DOHH2 (cell line): ENCODE measurements around the gene LRRC59.

Experiments
- H3F3A ChIP-seq: fragments of 200-600 bp; sonication (generic), shearing (Covaris generic); 2 replicates; pipeline ENCODE4 v1.6.0; 2016; ENCODE audit warnings: antibody characterized with exemption, mild to moderate bottlenecking; ENCODE audit not compliant: control insufficient read depth, insufficient read depth
- H3K27ac ChIP-seq: fragments of 200-600 bp; sonication (generic); 2 replicates; pipeline ENCODE4 v1.5.1; 2014; ENCODE audit warnings: low read depth, mild to moderate bottlenecking, low read length, moderate library complexity
- H3K27me3 ChIP-seq: fragments of 200-600 bp; sonication (generic); 2 replicates; pipeline ENCODE4 v1.6.1; 2014; ENCODE audit warnings: mild to moderate bottlenecking, low read length, mixed read lengths; ENCODE audit not compliant: control insufficient read depth
- H3K36me3 ChIP-seq: fragments of 200-600 bp; sonication (generic); 2 replicates; pipeline ENCODE4 v1.6.1; 2014; ENCODE audit warnings: mild to moderate bottlenecking, low read length, moderate library complexity, mixed read lengths; ENCODE audit not compliant: control insufficient read depth
- H3K4me1 ChIP-seq: fragments of 200-600 bp; sonication (generic); 2 replicates; pipeline ENCODE4 v1.6.1; 2014; ENCODE audit warnings: mild to moderate bottlenecking, low read length, mixed read lengths; ENCODE audit not compliant: control insufficient read depth
- H3K4me2 ChIP-seq: fragments of 200-600 bp; sonication (generic); 2 replicates; pipeline ENCODE4 v1.6.0; 2014; ENCODE audit warnings: mild to moderate bottlenecking, low read length, moderate library complexity
- H3K4me3 ChIP-seq: fragments of 200-600 bp; sonication (generic); 2 replicates; pipeline ENCODE4 v1.5.1; 2014; ENCODE audit warnings: mild to moderate bottlenecking, low read length, mixed read lengths
- H3K79me2 ChIP-seq: fragments of 200-600 bp; sonication (generic); 2 replicates; pipeline ENCODE4 v1.6.1; 2014; ENCODE audit warnings: mild to moderate bottlenecking, low read length, mixed read lengths; ENCODE audit not compliant: control insufficient read depth
- H3K9me2 ChIP-seq: fragments of 200-600 bp; sonication (generic); replicated peaks from 2 replicates; pipeline ENCODE4 v1.6.1; 2014; ENCODE audit warnings: mild to moderate bottlenecking, low read length, mixed read lengths; ENCODE audit not compliant: control insufficient read depth
- H3K9me3 ChIP-seq: fragments of 200-600 bp; sonication (generic); 2 replicates; pipeline ENCODE4 v1.6.1; 2014; ENCODE audit warnings: antibody characterized with exemption, low read length, mixed read lengths; ENCODE audit not compliant: control insufficient read depth, insufficient read depth
- H4K20me1 ChIP-seq: fragments of 200-600 bp; sonication (generic); 2 replicates; pipeline ENCODE4 v1.6.0; 2014; ENCODE audit warnings: low read depth, mild to moderate bottlenecking, antibody characterized with exemption, low read length, moderate library complexity; ENCODE audit not compliant: control insufficient read depth, insufficient read depth
- EZH2phosphoT487 ChIP-seq: fragments of 200-600 bp; sonication (generic); IDR thresholded peaks from 2 replicates; pipeline ENCODE4 v1.6.1; 2017; ENCODE audit warnings: borderline replicate concordance, mild to moderate bottlenecking, antibody characterized with exemption, low read length, moderate library complexity, mixed read lengths
- TF ChIP-seq, protein P1 (sequence below): fragments of 200-600 bp; sonication (generic); IDR thresholded peaks from one replicate; pipeline ENCODE4 v1.5.1; 2014; ENCODE audit warnings: antibody characterized with exemption, mild to moderate bottlenecking, low read depth, low read length; ENCODE audit not compliant: poor library complexity, severe bottlenecking

LRRC59 gene

DNA sequence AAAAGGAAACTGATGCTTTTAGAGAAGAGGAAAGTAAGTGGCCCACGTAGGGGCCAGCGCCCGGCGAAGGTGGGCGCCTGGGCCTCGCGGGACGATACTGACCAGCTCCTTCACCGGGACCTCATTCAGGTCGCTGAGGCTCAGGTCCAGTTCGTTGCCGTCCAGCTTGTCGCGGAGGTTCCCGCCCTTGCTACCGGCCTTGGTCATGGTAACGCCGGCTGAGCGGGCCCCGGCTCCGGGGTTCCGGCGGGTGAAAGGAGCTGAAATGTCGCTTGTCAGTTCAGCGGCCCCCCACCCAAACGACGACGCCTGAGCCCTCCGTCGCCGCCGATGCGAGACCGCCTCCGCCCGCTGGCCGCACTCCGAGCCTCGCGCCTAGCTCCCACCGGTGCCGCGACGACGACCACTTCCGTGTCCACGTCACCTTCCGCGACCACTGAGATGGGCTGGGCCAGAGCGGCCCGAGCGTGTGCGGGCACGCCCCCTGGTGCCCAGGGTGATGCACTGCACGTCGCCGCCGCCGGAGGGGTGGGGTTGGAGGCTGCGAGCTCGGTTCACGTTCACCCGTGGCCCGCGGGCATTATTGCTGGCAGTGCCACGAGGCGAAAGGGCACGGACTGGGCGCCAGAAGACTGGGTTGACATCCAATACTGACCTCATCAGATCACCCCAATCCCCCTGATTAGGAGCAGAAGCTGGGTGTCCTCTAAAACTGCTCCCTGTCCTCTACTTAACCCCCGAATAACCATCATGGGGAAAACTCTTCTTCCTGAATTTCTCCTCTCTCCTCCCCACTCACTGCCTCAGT, at the start of gene LRRC59:
Gene LRRC59, minus strand, starts transcription at position 413 of the 808 bp plus-strand sequence. Its CDS starts 206 bp downstream, at position 207.
- H3K79me2 ChIP-seq, result peaks cover 40% of the 10 kb centered on the region
- H3K36me3 ChIP-seq, result peaks cover 47% of the 10 kb centered on the region
- H3F3A ChIP-seq, result no peaks in the 10 kb centered on the region
- H3K9me2 ChIP-seq, result no peaks in the 10 kb centered on the region
- H3K4me2 ChIP-seq, result peak within 1 kb of the TSS; percentile 84
- H3K27ac ChIP-seq, result peak within 1 kb of the TSS; percentile 32
- peaks cover 20% of the 10 kb centered on the region for H3K4me1 ChIP-seq
- peaks cover 16% of the 10 kb centered on the region for H4K20me1 ChIP-seq
- H3K9me3 ChIP-seq, result no peaks in the 10 kb centered on the region
- H3K27me3 ChIP-seq, result no peaks in the 10 kb centered on the region
- H3K4me3 ChIP-seq, result peak within 1 kb of the TSS; percentile 96
- no peak for TF ChIP-seq EZH2phosphoT487
- TF ChIP-seq, protein P1, sequence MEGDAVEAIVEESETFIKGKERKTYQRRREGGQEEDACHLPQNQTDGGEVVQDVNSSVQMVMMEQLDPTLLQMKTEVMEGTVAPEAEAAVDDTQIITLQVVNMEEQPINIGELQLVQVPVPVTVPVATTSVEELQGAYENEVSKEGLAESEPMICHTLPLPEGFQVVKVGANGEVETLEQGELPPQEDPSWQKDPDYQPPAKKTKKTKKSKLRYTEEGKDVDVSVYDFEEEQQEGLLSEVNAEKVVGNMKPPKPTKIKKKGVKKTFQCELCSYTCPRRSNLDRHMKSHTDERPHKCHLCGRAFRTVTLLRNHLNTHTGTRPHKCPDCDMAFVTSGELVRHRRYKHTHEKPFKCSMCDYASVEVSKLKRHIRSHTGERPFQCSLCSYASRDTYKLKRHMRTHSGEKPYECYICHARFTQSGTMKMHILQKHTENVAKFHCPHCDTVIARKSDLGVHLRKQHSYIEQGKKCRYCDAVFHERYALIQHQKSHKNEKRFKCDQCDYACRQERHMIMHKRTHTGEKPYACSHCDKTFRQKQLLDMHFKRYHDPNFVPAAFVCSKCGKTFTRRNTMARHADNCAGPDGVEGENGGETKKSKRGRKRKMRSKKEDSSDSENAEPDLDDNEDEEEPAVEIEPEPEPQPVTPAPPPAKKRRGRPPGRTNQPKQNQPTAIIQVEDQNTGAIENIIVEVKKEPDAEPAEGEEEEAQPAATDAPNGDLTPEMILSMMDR, result peak; percentile 85

DNA sequence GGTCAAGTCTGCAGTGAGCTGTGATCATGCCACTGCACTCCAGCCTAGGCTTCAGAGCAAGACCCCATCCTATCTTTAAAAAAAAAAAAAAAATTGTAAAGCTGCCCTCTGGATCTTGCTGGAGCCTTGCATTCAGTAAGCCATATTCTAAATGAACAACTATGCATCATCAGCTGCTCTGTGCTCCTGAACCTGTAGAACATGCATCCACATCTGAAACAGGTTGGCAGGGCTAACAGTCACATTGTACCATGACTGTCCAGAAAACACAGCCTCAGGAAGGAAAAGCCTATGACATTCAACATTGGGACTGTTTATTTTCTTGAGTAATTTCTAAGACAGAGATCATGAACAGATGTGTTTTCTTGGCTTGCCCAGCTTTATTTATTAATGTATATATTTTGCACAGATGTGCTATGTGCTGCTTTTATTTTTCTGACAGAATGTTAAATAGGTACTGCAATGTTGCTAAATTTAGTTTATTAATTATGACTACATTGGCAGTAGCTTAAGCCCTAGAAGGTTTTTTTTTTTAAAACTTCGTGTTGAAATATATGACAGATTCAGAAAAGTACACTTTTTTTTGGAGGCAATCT, 48.5 kb upstream of the LRRC59 start:
- Histone ChIP-seq H4K20me1 (no peaks in the 10 kb centered on the region), H3K36me3 (no peaks in the 10 kb centered on the region), H3K4me3 (no peak overlapping the region), H3K4me1 (no peaks in the 10 kb centered on the region), H3K9me2 (no peaks in the 10 kb centered on the region), H3K4me2 (no peak overlapping the region), H3K27me3 (no peaks in the 10 kb centered on the region), H3K27ac (no peak overlapping the region), H3K9me3 (no peaks in the 10 kb centered on the region), H3F3A (no peaks in the 10 kb centered on the region), H3K79me2 (no peaks in the 10 kb centered on the region)
- TF ChIP-seq EZH2phosphoT487, result no peak
- TF ChIP-seq, protein P1, result no peak

DNA sequence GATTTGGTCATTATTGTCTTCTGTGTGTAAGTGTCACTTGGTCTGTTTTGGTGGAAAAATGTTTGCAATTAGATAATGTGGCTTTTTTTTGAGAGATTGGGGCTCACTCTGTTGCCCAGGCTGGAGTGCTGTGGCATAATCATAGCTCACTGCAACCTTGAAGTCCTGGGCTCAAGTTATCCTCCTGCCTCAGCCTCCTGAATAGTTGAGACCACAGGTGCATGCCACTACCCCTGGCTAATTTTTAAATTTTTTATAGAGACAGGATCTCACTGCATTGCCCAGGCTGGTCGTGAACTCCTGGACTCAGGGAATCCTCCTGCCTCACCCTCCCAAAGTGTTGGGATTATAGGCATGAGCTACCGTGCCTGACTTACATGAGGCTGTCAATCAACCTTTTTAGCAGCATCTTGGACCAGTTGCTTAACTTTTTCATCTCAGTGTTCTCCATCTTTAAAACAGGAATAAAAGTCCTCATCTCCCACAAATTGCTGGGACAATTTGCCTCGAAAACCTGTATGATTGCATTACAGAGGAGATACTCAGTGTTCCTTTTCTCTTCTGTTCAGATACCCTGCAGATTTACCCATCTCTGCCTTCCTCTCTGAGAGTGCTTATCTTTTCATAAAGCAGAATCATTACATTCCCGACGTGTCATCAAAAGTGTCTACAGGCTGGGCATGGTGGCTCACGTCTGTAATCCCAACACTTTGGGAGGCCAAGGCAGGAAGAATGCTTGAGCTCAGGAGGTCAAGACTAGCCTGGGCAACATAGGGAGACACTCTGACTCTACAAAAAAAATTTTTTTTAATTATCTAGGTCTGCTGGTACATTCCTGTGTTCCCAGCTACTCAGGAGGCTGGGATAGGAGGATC, 47.8 kb upstream of the LRRC59 start:
- no peaks in the 10 kb centered on the region for H3F3A ChIP-seq

More for the DNA sequence above, 47.8 kb upstream of the LRRC59 start:
- no peaks in the 10 kb centered on the region for H3K79me2 ChIP-seq
- no peak overlapping the region for H3K27ac ChIP-seq
- H3K4me2 ChIP-seq, result no peak overlapping the region
- no peak for TF ChIP-seq EZH2phosphoT487
- TF ChIP-seq, protein P1, result no peak
- H3K36me3 ChIP-seq, result no peaks in the 10 kb centered on the region
- H3K9me3 ChIP-seq, result no peaks in the 10 kb centered on the region
- no peaks in the 10 kb centered on the region for H3K27me3 ChIP-seq
- no peaks in the 10 kb centered on the region for H3K4me1 ChIP-seq
- no peak overlapping the region for H3K4me3 ChIP-seq
- no peaks in the 10 kb centered on the region for H4K20me1 ChIP-seq
- no peaks in the 10 kb centered on the region for H3K9me2 ChIP-seq
